Measurements from ENCODE around the gene S100A11.

DNA sequence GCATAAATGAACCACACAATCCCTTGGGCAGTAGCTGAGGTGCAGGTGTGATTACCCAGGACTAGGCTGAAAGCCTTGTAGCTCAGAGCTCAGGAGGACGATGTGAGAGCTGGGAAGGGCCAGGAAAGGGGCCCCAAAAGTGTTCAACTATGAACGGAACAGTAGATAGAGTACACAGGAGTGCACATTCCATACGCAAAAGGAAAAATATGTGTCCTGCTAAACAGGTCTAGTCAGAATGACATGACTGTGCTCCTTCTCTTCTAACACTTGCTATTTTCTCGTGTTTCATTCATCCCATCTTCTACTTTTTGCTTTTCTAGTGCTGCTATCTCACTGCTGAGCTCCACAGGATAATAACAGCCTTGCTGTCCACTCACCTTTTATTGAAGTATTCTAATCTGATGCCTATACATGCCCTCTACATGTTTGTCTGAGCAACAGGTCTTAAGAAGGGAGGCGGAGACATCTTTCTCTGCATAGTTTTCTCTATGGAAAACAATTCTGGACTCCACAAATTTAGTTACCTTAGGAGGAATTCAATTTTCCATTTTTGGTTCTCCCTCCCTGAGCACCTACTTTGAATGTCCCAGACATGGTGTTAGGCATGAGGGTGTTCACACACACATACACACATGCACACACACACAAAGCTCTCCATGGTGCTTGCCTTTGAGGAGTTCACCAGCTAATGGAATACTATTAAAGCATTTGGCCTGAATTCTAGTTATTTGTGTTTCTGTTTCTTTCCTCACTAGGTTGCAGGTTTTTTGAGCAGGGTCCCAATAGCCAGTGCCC lies 46.5 kb downstream of the S100A11 start:
- TF ChIP-seq CTCF (IDR thresholded peaks at IDR 0.05), result no peak
- TF ChIP-seq EP300 (IDR thresholded peaks at IDR 0.05), result no peak
- TF ChIP-seq POLR2A (IDR thresholded peaks at IDR 0.05), result no peak

All from ovary (tissue), 3 donors.